CD4-positive, alpha-beta T cell treated with Interleukin-2 at 100 ng/mL for 4 hours (primary cell): ENCODE measurements around the gene SH3RF2.
A peak's percentile ranks its signal among the peaks of the same experiment; 100 is the strongest.

ENCODE experiments used
- DNase-seq: peaks from one replicate; pipeline ENCODE4 v3.0.0-alpha.2; 2020; ENCODE audit warnings: low spot score

The SH3RF2 gene

DNA sequence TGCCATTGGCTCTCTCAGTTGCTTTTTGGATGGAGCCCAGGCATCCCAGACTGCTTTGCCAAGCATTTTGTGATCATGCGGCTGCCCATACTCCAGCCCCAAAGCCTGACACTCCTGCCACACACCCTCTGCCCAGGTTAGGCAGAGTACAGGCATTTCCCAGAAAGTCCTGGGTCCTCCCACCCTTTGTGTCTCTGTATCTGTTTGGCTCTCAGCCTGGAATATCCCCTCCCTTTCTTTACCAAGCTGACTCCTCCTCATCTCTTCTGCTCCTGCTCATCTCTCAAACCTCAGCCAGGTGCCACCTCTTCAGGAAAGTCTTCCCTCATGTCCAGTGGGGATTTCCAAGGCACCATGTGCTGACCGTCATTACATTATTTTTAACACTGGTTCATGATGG lies 14.3 kb upstream of the SH3RF2 start:
- DNase-seq, result no peak

- DNase-seq, result no peak
Measured at GRCh38 chr5:145923405-145923804, 13.0 kb upstream of the SH3RF2 start.

- no peak for DNase-seq
Measured at GRCh38 chr5:145924849-145925248, 11.5 kb upstream of the SH3RF2 start.

GRCh38 chr5:145925353-145925752 lies 11.0 kb upstream of the SH3RF2 start:
- DNase-seq, result no peak

- DNase-seq, result no peak
Measured at GRCh38 chr5:145925803-145926202, 10.6 kb upstream of the SH3RF2 start.

DNA sequence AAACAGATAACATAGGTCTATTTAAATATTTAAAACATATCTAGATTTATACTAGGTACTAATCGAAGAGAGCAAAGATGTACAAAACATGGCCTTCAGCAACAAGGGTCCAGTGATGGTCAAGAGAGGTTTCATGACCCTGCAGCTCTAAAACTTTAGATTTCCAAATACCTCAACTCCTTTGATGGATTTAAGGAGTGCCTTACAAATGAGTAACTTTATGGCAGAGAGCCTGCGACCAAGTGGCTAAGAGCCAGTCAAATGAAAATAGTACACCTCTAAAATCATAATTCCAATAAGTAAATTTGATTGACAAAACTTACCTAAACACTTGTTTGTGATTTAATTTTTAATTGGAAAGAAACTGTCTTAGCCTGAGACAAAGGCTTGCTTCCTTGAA lies 4.7 kb upstream of the SH3RF2 start:
- DNase-seq, result no peak

- no peak for DNase-seq
Measured at GRCh38 chr5:145934276-145934675, 2.1 kb upstream of the SH3RF2 start.

GRCh38 chr5:145937432-145938250 lies 1.3 kb downstream of the SH3RF2 start:
- no peak for DNase-seq

DNA sequence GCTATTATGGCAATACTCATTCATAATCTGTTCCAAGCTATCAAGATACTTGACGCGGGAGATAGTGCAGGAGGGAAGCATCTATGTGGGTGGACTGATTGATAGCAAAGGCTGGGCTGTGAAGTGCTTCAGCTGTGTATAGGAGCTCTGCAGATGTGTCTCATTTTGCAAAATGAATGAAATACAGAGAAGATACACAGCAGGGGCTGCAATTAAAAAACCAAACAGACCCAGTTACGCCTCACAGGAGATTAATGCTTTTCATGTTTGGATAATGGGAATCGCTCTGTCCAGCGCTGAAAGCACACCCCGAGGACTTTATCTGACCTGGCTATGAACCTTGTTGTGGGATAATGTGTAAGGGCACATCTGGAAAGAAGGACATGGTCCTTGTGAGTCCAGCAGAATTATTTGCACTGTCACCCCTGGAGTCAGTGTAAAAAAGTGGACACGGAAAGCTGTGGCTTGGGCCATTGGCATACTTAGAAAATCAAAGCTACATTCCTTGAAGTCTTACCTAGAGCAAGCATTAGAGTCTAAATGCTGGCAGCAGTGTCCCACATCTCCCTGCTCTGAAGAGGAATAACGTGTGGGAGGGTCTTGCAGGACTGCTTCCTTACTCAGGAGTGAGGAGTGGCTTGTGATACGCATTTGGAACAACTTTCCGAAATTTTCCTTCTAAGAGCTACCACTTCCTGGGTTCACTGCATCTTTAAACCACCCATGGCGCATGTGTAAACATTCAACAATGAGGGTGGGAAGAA lies 2.6 kb downstream of the SH3RF2 start:
- DNase-seq, result no peak

DNA sequence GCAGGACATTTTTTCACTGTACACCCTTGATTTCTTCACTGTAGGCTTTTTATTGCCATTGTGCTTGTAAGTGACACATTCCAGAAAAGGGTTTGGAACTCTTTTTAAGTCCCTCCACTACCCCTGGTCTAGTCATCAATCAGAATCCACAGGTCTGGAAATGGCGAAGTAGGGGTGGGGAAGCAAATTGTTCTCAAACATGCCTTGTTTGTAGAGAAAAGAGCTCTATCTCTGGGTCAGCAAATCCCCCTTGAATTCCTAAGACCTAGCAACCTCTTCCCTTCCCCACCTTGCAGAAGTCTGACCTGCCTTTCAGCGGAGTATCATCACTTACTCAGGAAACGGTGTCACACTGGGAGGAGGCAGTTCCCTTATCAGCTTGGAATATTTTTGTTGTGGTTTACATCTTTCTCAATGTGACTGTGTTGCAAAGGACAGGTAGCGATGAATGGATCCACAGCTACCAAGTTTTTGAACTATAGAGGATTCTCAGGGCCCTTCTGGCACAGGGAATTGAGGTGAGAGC lies 3.2 kb downstream of the SH3RF2 start:
- DNase-seq, result no peak

GRCh38 chr5:145941096-145941447 lies 4.7 kb downstream of the SH3RF2 start:
- DNase-seq, result no peak

DNA sequence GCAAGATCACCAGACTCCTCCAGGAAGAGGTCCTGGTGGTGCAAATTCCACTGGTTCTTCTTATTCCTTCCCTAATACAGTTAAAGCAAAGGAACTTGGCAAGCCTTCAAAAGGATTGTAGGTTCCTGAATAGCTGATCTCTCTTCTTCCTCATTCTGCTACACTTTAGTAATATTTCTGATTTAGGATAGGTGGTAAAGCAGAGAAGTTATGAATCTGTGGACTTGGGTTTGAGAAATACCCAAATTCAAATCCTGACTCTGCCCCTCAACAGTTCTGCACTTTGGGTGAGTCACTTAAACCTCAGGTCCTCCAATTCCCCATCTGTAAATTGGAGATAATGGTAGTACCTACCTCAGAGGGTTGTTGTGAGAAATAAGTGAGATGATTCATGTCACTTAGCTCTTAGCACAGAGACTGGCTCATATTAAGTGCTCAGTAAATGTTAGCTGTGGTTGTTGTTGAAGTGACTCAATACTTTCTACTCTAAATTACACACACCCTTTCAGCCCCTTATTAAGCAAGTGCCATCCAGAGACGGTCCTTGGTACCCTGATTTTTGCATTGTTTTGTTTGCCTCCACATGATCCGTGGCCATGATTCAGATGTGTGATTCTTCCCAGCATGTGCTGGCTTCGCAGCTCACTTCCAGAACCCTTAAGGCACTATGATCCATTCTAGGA lies 5.2 kb downstream of the SH3RF2 start:
- peak; percentile 5 for DNase-seq

DNA sequence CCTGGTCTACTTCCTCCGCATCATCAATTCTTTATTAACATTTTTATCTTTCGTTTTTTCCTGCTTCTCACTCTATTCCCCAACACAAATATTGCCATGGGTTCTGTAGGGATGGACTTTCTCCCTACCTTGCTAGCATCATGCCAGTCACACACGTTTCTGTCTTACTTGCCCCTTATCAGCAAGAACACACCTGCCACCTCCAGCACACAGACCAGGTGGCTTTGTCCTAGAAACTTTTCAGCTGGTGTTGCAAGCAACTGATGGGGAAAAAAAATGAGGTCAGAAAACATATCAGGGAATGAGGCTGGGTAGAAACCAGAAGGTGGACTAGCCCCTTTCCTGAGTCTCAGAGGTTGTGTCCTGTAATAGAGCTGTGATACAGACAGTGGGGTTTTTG lies 5.8 kb downstream of the SH3RF2 start:
- no peak for DNase-seq

DNA sequence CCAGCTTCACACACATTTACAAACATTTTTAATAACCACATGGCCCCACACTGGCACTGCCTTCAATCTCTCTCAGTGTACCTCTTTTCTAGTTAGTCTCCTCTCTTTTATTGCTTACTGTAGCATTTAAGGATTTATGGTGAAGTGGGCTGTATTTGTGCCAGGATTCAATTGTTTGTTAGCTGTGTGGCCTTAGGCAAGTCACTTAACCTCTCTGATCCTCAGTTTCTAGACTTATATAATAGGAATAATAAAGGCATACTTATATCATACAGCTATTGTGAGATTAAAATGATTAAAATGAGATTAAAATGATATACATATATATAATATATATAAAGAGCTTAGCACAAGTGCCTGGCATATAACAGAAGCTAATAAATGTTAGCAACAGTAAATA lies 6.4 kb downstream of the SH3RF2 start:
- no peak for DNase-seq

DNA sequence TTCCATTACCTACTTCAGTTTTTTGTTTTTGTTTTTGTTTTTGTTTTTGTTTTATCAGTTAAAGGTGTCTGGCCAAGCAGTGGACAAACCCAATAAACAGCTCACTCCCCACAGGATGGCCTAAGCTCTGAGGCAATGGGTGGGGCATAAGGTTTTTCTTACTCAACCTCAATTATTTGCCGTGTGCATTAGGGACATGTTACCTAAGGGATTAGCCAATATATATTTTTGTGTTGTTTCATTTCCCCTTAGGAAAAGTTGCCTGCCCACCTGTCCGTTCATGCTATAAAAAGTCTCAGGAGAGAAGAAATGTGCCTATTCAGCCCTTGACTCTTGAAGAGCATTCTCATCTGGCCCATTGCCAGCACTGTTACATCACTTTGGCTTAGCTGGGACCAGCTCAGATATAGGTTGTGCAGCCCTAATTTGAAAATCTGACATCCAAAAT lies 7.3 kb downstream of the SH3RF2 start:
- DNase-seq, result no peak

DNA sequence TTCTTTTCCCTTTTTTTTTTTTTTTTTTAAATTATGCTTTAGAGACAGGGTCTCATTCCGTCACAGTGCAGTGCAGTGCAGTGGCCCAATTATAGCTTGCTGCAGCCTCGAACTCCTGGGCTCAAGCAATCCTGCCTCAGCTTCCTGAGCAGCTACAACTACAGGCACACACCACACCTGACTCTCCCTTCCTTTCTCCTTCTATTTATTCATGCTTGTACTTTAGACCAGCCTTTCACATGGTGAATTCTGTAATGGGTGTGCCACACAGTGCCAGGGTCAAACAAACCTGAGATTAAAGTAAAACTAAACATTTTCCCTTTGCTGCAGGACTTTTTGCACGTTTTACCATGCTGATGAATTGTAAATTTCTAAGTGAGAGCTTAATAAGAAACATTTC lies 8.0 kb downstream of the SH3RF2 start:
- no peak for DNase-seq

- DNase-seq, result no peak
Measured at GRCh38 chr5:145945620-145946111, 9.3 kb downstream of the SH3RF2 start.

- peak; percentile 28 for DNase-seq
Measured at GRCh38 chr5:145946112-145946861, 9.9 kb downstream of the SH3RF2 start.

GRCh38 chr5:145947581-145947980 lies 11.2 kb downstream of the SH3RF2 start:
- DNase-seq, result no peak

GRCh38 chr5:145948047-145948446 lies 11.7 kb downstream of the SH3RF2 start:
- no peak for DNase-seq

DNA sequence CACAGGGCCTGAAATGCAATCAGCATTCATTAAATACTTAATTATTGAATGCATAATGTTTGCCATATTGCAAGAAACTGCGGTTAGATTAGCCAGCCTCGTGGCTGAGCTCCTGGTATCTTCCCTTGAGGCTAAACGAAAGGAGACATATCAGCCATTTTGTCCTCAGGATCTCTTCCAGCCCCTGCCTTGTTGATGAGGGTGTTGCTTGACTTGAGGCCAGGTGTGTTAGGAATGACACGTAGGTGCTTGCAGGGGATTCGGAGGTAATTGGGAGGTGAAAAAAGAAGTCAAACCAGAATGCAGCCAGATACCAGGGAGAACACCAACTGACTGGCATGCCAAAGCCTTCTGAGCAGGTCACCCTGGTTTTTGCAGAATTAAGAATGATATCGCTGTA lies 12.5 kb downstream of the SH3RF2 start:
- no peak for DNase-seq

GRCh38 chr5:145949474-145949873 lies 13.1 kb downstream of the SH3RF2 start:
- DNase-seq, result no peak
